ENCODE results near the gene MMP2.

The MMP2 gene

GRCh38 chr16:55495616-55496289 is 16.8 kb downstream of the MMP2 start:
- TF ChIP-seq, protein P1, sequence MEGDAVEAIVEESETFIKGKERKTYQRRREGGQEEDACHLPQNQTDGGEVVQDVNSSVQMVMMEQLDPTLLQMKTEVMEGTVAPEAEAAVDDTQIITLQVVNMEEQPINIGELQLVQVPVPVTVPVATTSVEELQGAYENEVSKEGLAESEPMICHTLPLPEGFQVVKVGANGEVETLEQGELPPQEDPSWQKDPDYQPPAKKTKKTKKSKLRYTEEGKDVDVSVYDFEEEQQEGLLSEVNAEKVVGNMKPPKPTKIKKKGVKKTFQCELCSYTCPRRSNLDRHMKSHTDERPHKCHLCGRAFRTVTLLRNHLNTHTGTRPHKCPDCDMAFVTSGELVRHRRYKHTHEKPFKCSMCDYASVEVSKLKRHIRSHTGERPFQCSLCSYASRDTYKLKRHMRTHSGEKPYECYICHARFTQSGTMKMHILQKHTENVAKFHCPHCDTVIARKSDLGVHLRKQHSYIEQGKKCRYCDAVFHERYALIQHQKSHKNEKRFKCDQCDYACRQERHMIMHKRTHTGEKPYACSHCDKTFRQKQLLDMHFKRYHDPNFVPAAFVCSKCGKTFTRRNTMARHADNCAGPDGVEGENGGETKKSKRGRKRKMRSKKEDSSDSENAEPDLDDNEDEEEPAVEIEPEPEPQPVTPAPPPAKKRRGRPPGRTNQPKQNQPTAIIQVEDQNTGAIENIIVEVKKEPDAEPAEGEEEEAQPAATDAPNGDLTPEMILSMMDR (conservative IDR thresholded peaks at IDR 0.05) = no peak
- no peak overlapping the region for H3K27ac ChIP-seq

DNA sequence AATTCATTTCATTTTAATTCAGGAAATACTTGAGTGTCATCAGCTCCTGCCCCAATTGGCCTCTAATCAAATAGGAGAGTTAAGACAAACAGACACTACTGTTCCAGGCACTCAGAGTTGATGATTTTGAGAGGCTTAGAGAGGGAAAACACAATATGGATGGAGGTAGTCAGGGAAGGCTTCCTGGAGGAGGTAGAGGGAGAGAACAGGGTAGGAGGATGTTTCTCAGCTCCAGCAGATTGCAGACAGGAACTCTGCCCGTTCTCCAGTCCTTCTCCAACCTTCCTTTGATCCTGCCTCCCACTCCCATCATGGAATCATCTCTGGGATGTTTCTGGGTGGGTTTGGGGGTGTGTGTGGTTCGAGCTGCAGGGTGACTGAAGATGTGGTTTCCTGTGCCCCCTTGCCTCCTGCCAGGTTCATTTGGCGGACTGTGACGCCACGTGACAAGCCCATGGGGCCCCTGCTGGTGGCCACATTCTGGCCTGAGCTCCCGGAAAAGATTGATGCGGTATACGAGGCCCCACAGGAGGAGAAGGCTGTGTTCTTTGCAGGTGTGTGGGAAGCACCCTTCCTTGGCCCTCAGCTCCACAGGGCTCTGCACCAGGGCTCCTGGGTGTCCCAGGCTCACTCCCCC is 17.6 kb downstream of the MMP2 start:
- H3K27ac ChIP-seq = no peak overlapping the region
- TF ChIP-seq, protein P1 (conservative IDR thresholded peaks at IDR 0.05) = no peak

- no peak overlapping the region for H3K27ac ChIP-seq
- TF ChIP-seq, protein P1 (conservative IDR thresholded peaks at IDR 0.05) = no peak
These were observed 18.6 kb downstream of the MMP2 start for GRCh38 chr16:55497558-55497957.

GRCh38 chr16:55498101-55498500 is 19.1 kb downstream of the MMP2 start:
- TF ChIP-seq, protein P1 (conservative IDR thresholded peaks at IDR 0.05) = no peak
- no peak overlapping the region for H3K27ac ChIP-seq

DNA sequence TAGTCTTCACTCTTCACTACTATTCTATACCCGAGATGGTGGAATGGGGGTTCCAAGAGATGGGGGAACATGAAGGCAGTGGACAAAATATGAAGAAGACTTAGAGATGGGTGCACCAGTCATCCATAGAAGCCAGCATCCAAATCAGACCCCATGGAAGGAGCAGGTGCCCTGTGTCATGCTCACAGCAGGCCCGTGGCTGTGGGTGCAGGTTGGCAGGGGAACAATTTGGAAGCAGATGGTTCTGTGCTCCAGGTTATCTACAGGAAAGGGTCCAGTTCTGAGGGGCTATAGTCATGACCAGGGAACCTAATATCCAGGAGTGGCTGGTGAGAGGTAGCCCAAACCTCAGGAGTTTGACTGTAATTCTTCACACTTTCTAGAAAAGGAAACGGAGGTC is 20.3 kb downstream of the MMP2 start:
- peak overlapping the region; percentile 76; the same call in 1 of the 2 replicates for H3K27ac ChIP-seq
- TF ChIP-seq, protein P1 (conservative IDR thresholded peaks at IDR 0.05) = no peak

DNA sequence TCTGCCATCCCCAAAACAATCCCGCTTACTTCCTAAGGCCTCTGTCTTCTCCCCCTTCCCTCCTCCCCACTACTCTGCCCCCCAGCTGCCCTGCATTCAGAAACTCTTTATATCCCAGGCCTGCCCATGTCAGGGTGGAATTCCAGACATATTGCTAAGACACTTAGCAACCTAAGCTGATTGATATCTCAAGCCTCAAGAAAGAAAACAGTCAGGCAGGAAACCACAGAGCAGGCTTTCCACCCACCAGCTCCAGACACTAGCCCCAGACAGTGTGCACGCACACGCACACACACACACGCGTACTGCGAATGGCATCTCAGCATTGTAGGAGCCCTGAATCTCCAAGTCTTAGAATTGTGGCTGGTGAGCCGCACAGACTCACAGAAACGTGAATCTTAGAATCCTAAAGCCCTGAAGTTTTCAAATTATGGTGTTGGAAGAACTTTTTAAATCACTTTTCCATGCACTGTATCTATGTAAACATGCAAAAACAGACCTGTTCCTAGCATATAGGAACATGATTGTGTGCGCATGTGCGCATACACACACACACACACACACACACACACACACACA is 21.0 kb downstream of the MMP2 start:
- TF ChIP-seq, protein P1 (conservative IDR thresholded peaks at IDR 0.05) = no peak
- peak overlapping the region; percentile 76 for H3K27ac ChIP-seq

- TF ChIP-seq, protein P1 (conservative IDR thresholded peaks at IDR 0.05) = no peak
- peak overlapping the region; percentile 76 for H3K27ac ChIP-seq
These were observed 21.6 kb downstream of the MMP2 start for GRCh38 chr16:55500530-55501011.
